B cell (primary cell): ENCODE results near the gene CADPS. TPM values are rescaled to one million over a fixed set of nuclear protein-coding genes. Genes with fewer than 3 reads are reported as not detected.

Experiments used
- ATAC-seq: fragments of 200-7000 bp; cut with Tn5 transposase; one replicate; pipeline ENCODE4 v1.10.0; 2021; ENCODE audit warnings: low read depth, mild to moderate bottlenecking, moderate number of reproducible peaks, moderate library complexity
- CTCF ChIA-PET: fragments of 350-600 bp; sonication (Branson Sonifier 250); formaldehyde crosslinking; loops from one replicate; lab custom pipeline; 2021; ENCODE audit warnings: antibody characterized with exemption, inconsistent platforms; lab: Charles Lee
- POLR2A ChIA-PET: fragments of 350-600 bp; sonication (Branson Sonifier 250); formaldehyde crosslinking; loops from one replicate; lab custom pipeline; 2021; ENCODE audit warnings: antibody characterized with exemption; lab: Charles Lee
- DNase-seq: peaks from one replicate; pipeline ENCODE4 v3.0.0; 2013
- H2AFZ ChIP-seq: 2 replicates; pipeline ENCODE4 v1.6.1; 2012; ENCODE audit warnings: mild to moderate bottlenecking, low read depth, low read length; ENCODE audit not compliant: insufficient read depth, poor library complexity, severe bottlenecking
- H3K27ac ChIP-seq, 2 donors: 1 replicate in 1 of 2; 2 replicates in 1 of 2; pipeline ENCODE4 v1.5.1; 2012 to 2013; ENCODE audit warnings: low read length in 2 of 2, mild to moderate bottlenecking in 2 of 2, moderate library complexity in 1 of 2
- H3K27me3 ChIP-seq, 4 experiments: fragments of 200-600 bp in 1 of 4; sonication (generic) in 1 of 4; replicated peaks in 1 of 4; 1 replicate in 2 of 4; 2 replicates in 2 of 4; pipeline versions ENCODE4 v1.6.1 to v1.7.0; 2013 to 2016; ENCODE audit warnings: low read length in 3 of 4, mild to moderate bottlenecking in 2 of 4, mixed read lengths in 1 of 4, moderate library complexity in 1 of 4; ENCODE audit not compliant: insufficient read depth in 4 of 4, control insufficient read depth in 3 of 4; ENCODE audit errors: control extremely low read depth in 1 of 4
- H3K36me3 ChIP-seq, 2 experiments: replicated peaks in 1 of 2; 1 replicate in 1 of 2; 2 replicates in 1 of 2; pipeline versions ENCODE4 v1.6.1 to v1.7.1; 2013; ENCODE audit warnings: low read length in 1 of 2; ENCODE audit not compliant: insufficient read depth in 2 of 2, control insufficient read depth in 1 of 2; ENCODE audit errors: control extremely low read depth in 1 of 2, extremely low read depth in 1 of 2
- H3K4me1 ChIP-seq, 2 donors: fragments of 200-600 bp in 1 of 2; sonication (generic) in 1 of 2; 1 replicate in 1 of 2; 2 replicates in 1 of 2; pipeline versions ENCODE4 v1.5.1 to v1.6.1; 2013 to 2017; ENCODE audit warnings: low read length in 2 of 2; ENCODE audit not compliant: control insufficient read depth in 2 of 2, insufficient read depth in 2 of 2
- H3K4me2 ChIP-seq: replicated peaks from 2 replicates; pipeline ENCODE3; 2012; ENCODE audit warnings: mild to moderate bottlenecking, low read depth, low read length; ENCODE audit not compliant: poor library complexity, severe bottlenecking
- H3K4me3 ChIP-seq, 5 experiments: fragments of 200-600 bp in 1 of 5; sonication (generic) in 1 of 5; 1 replicate in 3 of 5; 2 replicates in 2 of 5; pipeline versions ENCODE4 v1.5.1 to v1.7.0; 2011 to 2016; ENCODE audit warnings: low read length in 4 of 5, mild to moderate bottlenecking in 4 of 5, low read depth in 2 of 5, control low read depth in 1 of 5, moderate library complexity in 1 of 5; ENCODE audit not compliant: insufficient read depth in 1 of 5; ENCODE audit errors: control extremely low read depth in 1 of 5, extremely low read depth in 1 of 5
- H3K79me2 ChIP-seq: fragments of 200-600 bp; sonication (generic); one replicate; pipeline ENCODE4 v1.6.0; 2016; ENCODE audit warnings: low read length; ENCODE audit not compliant: control insufficient read depth, insufficient read depth
- H3K9ac ChIP-seq: fragments of 200-600 bp; sonication (generic); 2 replicates; pipeline ENCODE4 v1.6.1; 2017; ENCODE audit warnings: mild to moderate bottlenecking, low read length, moderate library complexity
- H3K9me3 ChIP-seq, 3 donors: one replicate each; pipeline versions ENCODE4 v1.6.1 to v1.7.1; 2013; ENCODE audit warnings: low read length in 2 of 3; ENCODE audit not compliant: control insufficient read depth in 2 of 3, insufficient read depth in 1 of 3; ENCODE audit errors: control extremely low read depth in 1 of 3
- H4K20me1 ChIP-seq: 2 replicates; pipeline ENCODE4 v1.6.0; 2012; ENCODE audit warnings: mild to moderate bottlenecking, low read length; ENCODE audit not compliant: insufficient read depth, control insufficient read depth, poor library complexity, severe bottlenecking
- H3K27ac Mint-ChIP-seq: one replicate; pipeline ENCODE4 v1.8.0; 2021; ENCODE audit warnings: mixed read lengths
- H3K27me3 Mint-ChIP-seq: one replicate; pipeline ENCODE4 v1.8.0; 2021; ENCODE audit warnings: mixed read lengths
- H3K4me1 Mint-ChIP-seq: one replicate; pipeline ENCODE4 v1.8.0; 2021; ENCODE audit warnings: mixed read lengths
- H3K4me3 Mint-ChIP-seq: one replicate; pipeline ENCODE4 v1.8.0; 2021; ENCODE audit warnings: mixed read lengths
- H3K9me3 Mint-ChIP-seq: one replicate; pipeline ENCODE4 v1.8.0; 2022; ENCODE audit warnings: mixed read lengths; ENCODE audit not compliant: insufficient read depth
- EZH2 ChIP-seq: IDR thresholded peaks from 2 replicates; pipeline ENCODE4 v1.6.1; 2012; ENCODE audit warnings: borderline replicate concordance, low read depth, mild to moderate bottlenecking, moderate library complexity, low read length; ENCODE audit not compliant: insufficient read depth, poor library complexity, severe bottlenecking
- WGBS: methylation state at CpG from one replicate; pipeline ENCODE4 v1.1.5; 2013; ENCODE audit warnings: missing lambda C conversion rate; ENCODE audit not compliant: insufficient coverage; 5-methylcytosine and 5-hydroxymethylcytosine counted together
- intact Hi-C: fragments of 100-400 bp; cut with micrococcal nuclease; formaldehyde crosslinking; loops from one replicate; pipeline ENCODE4 v1.10.0; 2022
- polyA plus RNA-seq: library from polyadenylated mRNA; depleted of rRNA; stranded (reverse); fragments of >200 nt; gene quantifications from 2 replicates; pipeline ENCODE4 v1.2.3, GENCODE V29; 2012
- total RNA-seq, 2 donors: library from RNA; stranded (reverse); fragments of 120-200 nt in 1 of 2; gene quantifications; 1 replicate in 1 of 2; 2 replicates in 1 of 2; pipeline versions ENCODE4 v1.2.3 to v1.2.4, GENCODE V29; 2013 to 2022
- TF ChIP-seq, protein P1 (sequence below): fragments of 200-600 bp; IDR thresholded peaks from one replicate; pipeline ENCODE4 v1.8.0; 2022; ENCODE audit warnings: antibody characterized with exemption, mild to moderate bottlenecking

Gene CADPS
- total and polyA plus RNA-seq, 2 donors (not counting 1 experiment from before 2014, with no cell fraction given): 0.16 to 0.22 TPM

DNA sequence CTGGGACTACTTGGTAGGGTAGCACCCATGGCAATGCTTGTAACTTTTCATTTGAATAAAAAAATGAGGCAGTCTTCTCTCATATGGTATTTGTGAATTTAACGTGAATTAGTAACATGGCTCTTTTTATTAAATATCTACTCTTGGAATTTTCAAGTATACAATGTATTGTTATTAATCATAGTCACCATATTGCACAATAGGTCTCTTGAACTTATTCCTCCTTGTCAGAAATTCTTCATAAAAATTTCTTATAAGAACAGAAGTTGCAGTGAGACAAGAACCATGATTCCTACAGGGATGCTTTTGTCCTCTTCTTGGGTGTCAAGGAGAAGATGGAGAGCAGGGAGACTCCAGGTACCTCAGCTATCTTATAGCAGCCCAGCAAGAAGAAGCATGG, 298.1 kb downstream of the CADPS start:
- POLR2A ChIA-PET: no interaction called here
- DNase-seq (no peak), ATAC-seq (no peak)
- Histone ChIP-seq H3K9ac (no peak overlapping the region), H3K4me2 (no peak overlapping the region), H3K9me3 (peaks cover 0 to 6% (median 1%) of the 10 kb centered on the region in 3 donors), H4K20me1 (no peaks in the 10 kb centered on the region), H3K36me3 (no peaks in the 10 kb centered on the region), H2AFZ (no peak overlapping the region), H3K4me3 (no peak overlapping the region), H3K27ac (no peak overlapping the region), H3K27me3 (no peaks in the 10 kb centered on the region), H3K4me1 (no peaks in the 10 kb centered on the region), H3K79me2 (no peaks in the 10 kb centered on the region)
- Mint-ChIP-seq H3K4me1 (no peaks in the 10 kb centered on the region), H3K27ac (no peak overlapping the region), H3K9me3 (peaks cover 13% of the 10 kb centered on the region), H3K4me3 (no peak overlapping the region), H3K27me3 (no peaks in the 10 kb centered on the region)
- no CpG with 5 or more reads among the region's 1 CpG for WGBS
- CTCF ChIA-PET: no interaction called here
- intact Hi-C loops: no loop called here
- no peak for TF ChIP-seq EZH2
- TF ChIP-seq, protein P1, sequence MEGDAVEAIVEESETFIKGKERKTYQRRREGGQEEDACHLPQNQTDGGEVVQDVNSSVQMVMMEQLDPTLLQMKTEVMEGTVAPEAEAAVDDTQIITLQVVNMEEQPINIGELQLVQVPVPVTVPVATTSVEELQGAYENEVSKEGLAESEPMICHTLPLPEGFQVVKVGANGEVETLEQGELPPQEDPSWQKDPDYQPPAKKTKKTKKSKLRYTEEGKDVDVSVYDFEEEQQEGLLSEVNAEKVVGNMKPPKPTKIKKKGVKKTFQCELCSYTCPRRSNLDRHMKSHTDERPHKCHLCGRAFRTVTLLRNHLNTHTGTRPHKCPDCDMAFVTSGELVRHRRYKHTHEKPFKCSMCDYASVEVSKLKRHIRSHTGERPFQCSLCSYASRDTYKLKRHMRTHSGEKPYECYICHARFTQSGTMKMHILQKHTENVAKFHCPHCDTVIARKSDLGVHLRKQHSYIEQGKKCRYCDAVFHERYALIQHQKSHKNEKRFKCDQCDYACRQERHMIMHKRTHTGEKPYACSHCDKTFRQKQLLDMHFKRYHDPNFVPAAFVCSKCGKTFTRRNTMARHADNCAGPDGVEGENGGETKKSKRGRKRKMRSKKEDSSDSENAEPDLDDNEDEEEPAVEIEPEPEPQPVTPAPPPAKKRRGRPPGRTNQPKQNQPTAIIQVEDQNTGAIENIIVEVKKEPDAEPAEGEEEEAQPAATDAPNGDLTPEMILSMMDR: no peak

DNA sequence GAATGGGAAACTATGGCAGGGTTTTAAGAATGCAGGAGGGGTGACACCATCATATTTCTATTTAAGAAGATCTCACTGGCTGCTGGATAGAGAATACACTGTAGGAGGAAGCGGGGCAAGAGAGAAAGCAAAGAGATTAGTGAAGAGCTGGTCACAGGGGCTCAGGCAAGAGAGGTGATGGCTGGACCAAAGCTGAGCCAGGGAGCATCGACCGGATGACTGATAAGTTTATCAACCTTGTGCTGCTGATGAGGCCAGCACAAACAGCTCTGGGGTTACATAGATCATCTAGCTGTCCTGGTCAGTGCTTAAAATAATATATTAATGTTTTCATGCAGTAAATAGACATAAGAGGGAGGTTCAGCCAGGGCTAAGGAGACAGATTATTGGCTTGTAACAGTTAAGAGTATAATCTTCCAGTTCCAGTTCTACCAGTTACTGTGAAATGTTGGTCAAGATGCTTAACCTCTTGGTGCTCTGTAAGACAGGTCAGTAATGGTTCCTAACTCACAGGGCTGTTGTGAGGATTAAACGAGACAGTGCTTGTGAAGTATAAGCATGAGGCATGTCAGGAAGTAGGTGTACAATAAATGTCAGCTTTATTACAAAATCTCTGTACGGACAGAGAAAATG, 300.8 kb downstream of the CADPS start:
- Mint-ChIP-seq H3K4me1 (no peaks in the 10 kb centered on the region), H3K4me3 (no peak overlapping the region), H3K27me3 (no peaks in the 10 kb centered on the region), H3K27ac (no peak overlapping the region), H3K9me3 (peaks cover 3% of the 10 kb centered on the region)
- Histone ChIP-seq H4K20me1 (no peaks in the 10 kb centered on the region), H3K27ac (no peak overlapping the region), H3K27me3 (no peaks in the 10 kb centered on the region), H3K79me2 (no peaks in the 10 kb centered on the region), H3K4me1 (no peaks in the 10 kb centered on the region), H3K9ac (no peak overlapping the region), H3K4me2 (no peak overlapping the region), H3K4me3 (no peak overlapping the region), H3K9me3 (peaks cover 0 to 1% (median 0%) of the 10 kb centered on the region in 3 donors), H2AFZ (no peak overlapping the region), H3K36me3 (no peaks in the 10 kb centered on the region)
- ATAC-seq (no peak), DNase-seq (no peak)
- 92% methylated on average over 3 of the region's 5 CpGs for WGBS
- ChIA-PET CTCF (no interaction called here), POLR2A (no interaction called here)
- intact Hi-C loops: no loop called here
- TF ChIP-seq, protein P1: no peak
- TF ChIP-seq EZH2: no peak
